BLaER1 (cell line): ENCODE data around the gene SYT17.

Experiments used
- H3K27ac ChIP-seq: shearing (Covaris generic); formaldehyde crosslinking; 2 replicates; pipeline ENCODE4 v1.8.1; 2022
- H3K27me3 ChIP-seq: shearing (Covaris generic); formaldehyde crosslinking; 2 replicates; pipeline ENCODE4 v1.8.1; 2022
- H3K36me3 ChIP-seq: shearing (Covaris generic); formaldehyde crosslinking; 2 replicates; pipeline ENCODE4 v1.8.1; 2022
- H3K4me1 ChIP-seq: shearing (Covaris generic); formaldehyde crosslinking; 2 replicates; pipeline ENCODE4 v1.8.1; 2022
- H3K4me2 ChIP-seq: shearing (Covaris generic); formaldehyde crosslinking; 2 replicates; pipeline ENCODE4 v1.8.1; 2022
- H3K4me3 ChIP-seq: shearing (Covaris generic); formaldehyde crosslinking; 2 replicates; pipeline ENCODE4 v1.8.1; 2022
- H3K9ac ChIP-seq: shearing (Covaris generic); formaldehyde crosslinking; 2 replicates; pipeline ENCODE4 v1.8.1; 2022
- H3K9me3 ChIP-seq: shearing (Covaris generic); formaldehyde crosslinking; 2 replicates; pipeline ENCODE4 v1.8.1; 2022
- H4K20me1 ChIP-seq: shearing (Covaris generic); formaldehyde crosslinking; 2 replicates; pipeline ENCODE4 v1.8.1; 2022
- Cebpa-rat ChIP-seq: shearing (Covaris generic); IDR thresholded peaks from 2 replicates; pipeline ENCODE4 v1.8.1; 2022

The SYT17 gene, protein sequence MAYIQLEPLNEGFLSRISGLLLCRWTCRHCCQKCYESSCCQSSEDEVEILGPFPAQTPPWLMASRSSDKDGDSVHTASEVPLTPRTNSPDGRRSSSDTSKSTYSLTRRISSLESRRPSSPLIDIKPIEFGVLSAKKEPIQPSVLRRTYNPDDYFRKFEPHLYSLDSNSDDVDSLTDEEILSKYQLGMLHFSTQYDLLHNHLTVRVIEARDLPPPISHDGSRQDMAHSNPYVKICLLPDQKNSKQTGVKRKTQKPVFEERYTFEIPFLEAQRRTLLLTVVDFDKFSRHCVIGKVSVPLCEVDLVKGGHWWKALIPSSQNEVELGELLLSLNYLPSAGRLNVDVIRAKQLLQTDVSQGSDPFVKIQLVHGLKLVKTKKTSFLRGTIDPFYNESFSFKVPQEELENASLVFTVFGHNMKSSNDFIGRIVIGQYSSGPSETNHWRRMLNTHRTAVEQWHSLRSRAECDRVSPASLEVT

DNA sequence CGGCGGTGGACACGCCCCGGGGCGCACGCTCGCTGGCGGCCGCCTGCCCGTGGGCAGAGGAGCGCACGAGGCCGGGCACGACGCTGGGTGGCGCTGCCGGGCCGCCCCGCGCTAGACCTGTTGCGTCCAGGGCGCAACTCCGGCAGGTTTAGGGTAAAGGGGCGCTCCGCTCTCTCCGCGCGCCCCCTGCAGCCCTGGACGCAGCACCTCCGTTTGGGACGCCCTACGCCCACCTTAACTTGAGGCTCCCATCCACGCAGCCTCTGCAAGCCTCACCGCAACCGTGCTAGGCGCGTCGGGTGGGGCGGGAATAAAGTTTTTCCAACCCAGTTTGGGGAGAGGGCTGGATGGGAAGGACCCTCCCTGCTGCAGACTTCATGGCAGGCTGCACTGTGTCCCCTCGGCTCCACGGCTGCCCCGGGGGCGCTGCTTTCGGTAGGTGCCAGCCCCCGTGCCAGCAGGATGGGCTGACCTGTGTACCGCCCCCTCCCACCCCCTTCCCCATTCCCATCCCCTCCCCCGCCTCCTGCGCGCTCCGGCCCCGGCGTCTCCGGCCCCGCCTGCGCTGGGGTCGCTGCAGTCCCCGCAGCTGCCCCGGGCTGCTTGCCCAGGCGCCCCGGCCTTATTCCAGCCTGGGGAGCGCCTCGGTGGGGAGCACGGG lies at the start of gene SYT17:
Gene SYT17 (plus strand): TSS at position 531 of the 661 bp plus-strand sequence. CDS start 407 bp downstream, outside the sequence.
- Histone ChIP-seq H3K27me3 (peaks cover 9% of the 10 kb centered on the region; the same call in 1 of the 2 replicates), H3K4me3 (no peak within 1 kb of the TSS), H3K27ac (no peak within 1 kb of the TSS), H3K9me3 (no peaks in the 10 kb centered on the region), H4K20me1 (no peaks in the 10 kb centered on the region), H3K9ac (no peak within 1 kb of the TSS), H3K4me2 (no peak within 1 kb of the TSS), H3K36me3 (no peaks in the 10 kb centered on the region), H3K4me1 (no peaks in the 10 kb centered on the region)
- TF ChIP-seq Cebpa-rat = no peak

DNA sequence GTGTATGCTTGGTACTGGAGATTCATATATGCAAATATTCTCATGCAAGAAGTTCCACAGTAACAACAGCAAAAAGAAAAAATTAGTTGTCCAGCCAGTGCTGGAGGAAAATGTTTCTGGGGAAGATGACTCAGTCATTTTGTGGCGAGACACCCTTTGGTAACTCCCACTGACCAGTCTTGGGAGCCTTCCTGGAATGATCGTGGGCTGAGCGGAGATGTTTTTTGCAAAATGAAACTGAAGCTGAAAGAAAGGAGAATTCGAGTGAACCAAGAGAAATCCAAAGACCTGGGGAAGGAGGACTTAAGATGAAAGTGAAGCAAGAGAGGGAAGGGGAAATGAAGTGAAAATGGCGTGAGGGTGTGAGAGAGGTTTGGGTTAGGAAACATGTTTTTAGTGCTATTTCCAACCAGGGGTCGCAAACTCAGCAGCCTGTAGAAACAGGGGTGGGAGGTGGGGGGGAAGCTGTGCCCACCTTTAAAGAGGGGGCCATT lies 49.1 kb upstream of the SYT17 start:
- Histone ChIP-seq H3K9me3 (no peaks in the 10 kb centered on the region), H3K4me1 (peaks cover 51% of the 10 kb centered on the region), H4K20me1 (no peaks in the 10 kb centered on the region), H3K9ac (peak overlapping the region; percentile 62), H3K27me3 (peaks cover 6% of the 10 kb centered on the region), H3K4me3 (no peak overlapping the region), H3K36me3 (no peaks in the 10 kb centered on the region), H3K27ac (peak overlapping the region; percentile 52; the same call in 1 of the 2 replicates), H3K4me2 (peak overlapping the region; percentile 70)
- TF ChIP-seq Cebpa-rat = no peak

DNA sequence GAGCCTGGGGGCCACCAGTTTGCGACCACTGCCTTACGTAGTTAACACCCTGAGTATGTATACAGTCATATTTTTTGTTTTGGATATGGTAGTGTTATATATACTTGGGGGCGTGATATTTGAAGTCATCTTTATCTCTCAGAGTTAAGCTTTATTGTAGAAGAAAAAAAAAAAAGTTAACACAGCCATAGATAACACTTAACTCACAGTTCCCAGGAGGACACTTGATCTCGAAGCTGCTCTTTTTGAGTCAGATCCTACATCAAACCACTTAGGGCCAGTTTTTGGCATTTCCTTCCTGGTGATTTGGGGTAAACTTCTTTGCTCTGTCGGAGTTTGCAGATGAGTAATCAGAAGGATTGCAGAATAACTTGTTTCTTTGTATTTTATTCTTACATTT lies 48.5 kb upstream of the SYT17 start:
- Histone ChIP-seq H3K27me3 (peaks cover 6% of the 10 kb centered on the region; the same call in 1 of the 2 replicates), H3K4me2 (peak overlapping the region; percentile 70), H3K4me1 (peaks cover 47% of the 10 kb centered on the region), H3K4me3 (no peak overlapping the region), H4K20me1 (no peaks in the 10 kb centered on the region), H3K9ac (no peak overlapping the region; the same call in 1 of the 2 replicates), H3K36me3 (no peaks in the 10 kb centered on the region), H3K27ac (peak overlapping the region; percentile 52; the same call in 1 of the 2 replicates), H3K9me3 (peaks cover 5% of the 10 kb centered on the region)
- no peak for TF ChIP-seq Cebpa-rat

DNA sequence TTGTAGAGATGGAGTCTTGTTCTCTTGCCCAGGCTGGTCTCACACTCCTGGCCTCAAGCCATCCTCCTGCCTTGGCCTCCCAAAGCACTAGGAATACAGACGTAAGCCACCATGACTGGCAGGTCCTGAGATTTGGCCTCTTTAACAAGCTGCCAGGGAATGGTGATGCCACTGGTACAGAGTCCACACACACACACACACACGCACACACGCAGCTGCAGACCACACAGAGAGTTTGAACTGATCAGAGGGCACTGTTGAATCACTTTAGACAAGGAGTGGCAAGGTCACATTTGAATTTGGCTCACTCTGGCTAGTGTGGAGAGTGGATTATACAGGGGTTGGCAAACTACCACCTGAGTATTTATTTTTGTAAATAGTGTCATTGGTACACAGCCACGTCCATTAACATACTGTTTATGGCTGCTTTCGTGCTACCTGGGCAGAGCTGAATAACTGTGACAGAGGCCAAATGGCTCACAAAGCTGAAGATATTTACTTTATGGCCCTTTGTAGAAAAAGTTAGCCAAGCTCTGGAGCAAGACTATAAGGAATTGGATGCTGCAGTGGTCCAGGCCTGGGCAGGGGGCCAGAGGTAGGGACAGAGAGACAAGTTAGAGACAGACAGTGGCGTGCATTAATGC lies 44.4 kb upstream of the SYT17 start:
- peaks cover 31% of the 10 kb centered on the region for H3K4me1 ChIP-seq
- no peak overlapping the region for H3K4me3 ChIP-seq
- no peak overlapping the region for H3K9ac ChIP-seq
- no peak overlapping the region for H3K4me2 ChIP-seq
- H3K9me3 ChIP-seq = peaks cover 27% of the 10 kb centered on the region
- no peak for TF ChIP-seq Cebpa-rat
- H3K36me3 ChIP-seq = no peaks in the 10 kb centered on the region
- H3K27me3 ChIP-seq = no peaks in the 10 kb centered on the region
- no peaks in the 10 kb centered on the region for H4K20me1 ChIP-seq
- no peak overlapping the region for H3K27ac ChIP-seq

DNA sequence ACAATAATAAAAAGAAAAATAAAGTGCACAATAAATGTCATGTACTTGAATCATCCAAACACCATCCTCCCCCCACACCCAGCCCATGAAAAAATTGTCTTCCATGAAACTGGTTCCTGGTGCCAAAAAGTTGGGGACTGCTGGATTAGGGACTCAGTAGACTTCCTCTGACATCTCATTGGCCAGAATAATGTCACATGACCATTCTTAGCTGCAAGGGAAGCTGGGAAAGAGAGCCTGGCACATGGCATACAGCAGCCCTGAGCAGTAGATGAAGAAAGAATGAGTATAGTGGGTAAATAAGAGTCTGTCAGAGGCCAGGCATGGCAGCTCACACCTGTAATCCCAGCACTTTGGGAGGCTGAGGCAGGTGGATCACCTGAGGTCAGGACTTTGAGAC lies 41.7 kb upstream of the SYT17 start:
- TF ChIP-seq Cebpa-rat = no peak
- H3K9me3 ChIP-seq = peaks cover 27% of the 10 kb centered on the region
- H3K9ac ChIP-seq = no peak overlapping the region
- peaks cover 41% of the 10 kb centered on the region for H3K4me1 ChIP-seq
- no peaks in the 10 kb centered on the region for H3K36me3 ChIP-seq
- no peak overlapping the region for H3K4me2 ChIP-seq
- no peak overlapping the region for H3K27ac ChIP-seq
- H3K27me3 ChIP-seq = no peaks in the 10 kb centered on the region
- H3K4me3 ChIP-seq = no peak overlapping the region
- H4K20me1 ChIP-seq = no peaks in the 10 kb centered on the region

DNA sequence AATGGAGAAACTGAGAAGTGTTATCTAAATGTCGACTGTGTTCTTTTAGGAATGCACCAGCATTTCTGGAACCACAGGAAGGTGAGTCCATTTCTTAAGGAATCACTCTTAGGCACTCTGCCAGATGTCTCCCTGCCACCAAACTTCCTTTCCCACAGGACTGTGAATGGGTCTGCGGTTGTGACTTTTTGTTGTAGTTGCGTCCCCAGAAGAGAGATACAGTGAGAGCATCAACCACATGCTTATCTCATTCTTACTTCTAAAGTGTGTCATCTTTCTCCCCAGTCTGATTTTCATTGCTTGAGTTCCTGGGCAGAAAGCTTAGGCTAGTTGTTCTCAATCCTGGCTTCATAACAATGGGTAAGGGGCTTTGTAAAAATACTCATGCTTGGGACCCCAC lies 40.8 kb upstream of the SYT17 start:
- Histone ChIP-seq H3K4me2 (peak overlapping the region; percentile 66; the same call in 1 of the 2 replicates), H3K9me3 (peaks cover 27% of the 10 kb centered on the region), H3K4me3 (no peak overlapping the region), H3K27ac (no peak overlapping the region), H3K4me1 (peaks cover 50% of the 10 kb centered on the region), H3K9ac (no peak overlapping the region), H4K20me1 (no peaks in the 10 kb centered on the region), H3K36me3 (no peaks in the 10 kb centered on the region), H3K27me3 (no peaks in the 10 kb centered on the region)
- no peak for TF ChIP-seq Cebpa-rat

DNA sequence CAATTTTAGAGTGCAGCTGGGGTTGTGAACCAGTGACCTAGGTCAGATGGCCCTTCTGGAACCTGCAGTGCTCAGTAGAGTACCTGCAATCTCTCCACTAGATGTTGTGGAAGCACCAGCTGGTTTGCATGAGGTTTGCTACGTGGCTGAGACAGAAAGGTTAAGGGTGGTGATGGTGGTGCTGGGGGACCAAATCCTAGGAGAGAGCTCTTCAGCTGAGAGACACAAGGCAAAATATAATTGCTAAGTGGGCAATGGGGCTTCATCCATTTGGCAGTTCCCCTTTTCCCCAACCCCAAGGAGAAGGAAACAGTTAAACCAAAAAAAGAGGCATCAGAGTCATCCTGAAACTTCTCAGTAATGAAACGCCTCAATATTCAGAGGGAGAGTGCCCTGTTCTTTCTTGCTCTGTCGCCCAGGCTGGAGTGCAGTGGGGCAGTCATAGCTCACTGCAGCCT lies 40.3 kb upstream of the SYT17 start:
- no peak overlapping the region for H3K4me3 ChIP-seq
- no peak overlapping the region for H3K27ac ChIP-seq
- peaks cover 55% of the 10 kb centered on the region for H3K4me1 ChIP-seq
- peak overlapping the region; percentile 66 for H3K4me2 ChIP-seq
- no peak for TF ChIP-seq Cebpa-rat
- H3K27me3 ChIP-seq = no peaks in the 10 kb centered on the region
- H4K20me1 ChIP-seq = no peaks in the 10 kb centered on the region
- peaks cover 27% of the 10 kb centered on the region for H3K9me3 ChIP-seq
- no peak overlapping the region for H3K9ac ChIP-seq
- no peaks in the 10 kb centered on the region for H3K36me3 ChIP-seq

DNA sequence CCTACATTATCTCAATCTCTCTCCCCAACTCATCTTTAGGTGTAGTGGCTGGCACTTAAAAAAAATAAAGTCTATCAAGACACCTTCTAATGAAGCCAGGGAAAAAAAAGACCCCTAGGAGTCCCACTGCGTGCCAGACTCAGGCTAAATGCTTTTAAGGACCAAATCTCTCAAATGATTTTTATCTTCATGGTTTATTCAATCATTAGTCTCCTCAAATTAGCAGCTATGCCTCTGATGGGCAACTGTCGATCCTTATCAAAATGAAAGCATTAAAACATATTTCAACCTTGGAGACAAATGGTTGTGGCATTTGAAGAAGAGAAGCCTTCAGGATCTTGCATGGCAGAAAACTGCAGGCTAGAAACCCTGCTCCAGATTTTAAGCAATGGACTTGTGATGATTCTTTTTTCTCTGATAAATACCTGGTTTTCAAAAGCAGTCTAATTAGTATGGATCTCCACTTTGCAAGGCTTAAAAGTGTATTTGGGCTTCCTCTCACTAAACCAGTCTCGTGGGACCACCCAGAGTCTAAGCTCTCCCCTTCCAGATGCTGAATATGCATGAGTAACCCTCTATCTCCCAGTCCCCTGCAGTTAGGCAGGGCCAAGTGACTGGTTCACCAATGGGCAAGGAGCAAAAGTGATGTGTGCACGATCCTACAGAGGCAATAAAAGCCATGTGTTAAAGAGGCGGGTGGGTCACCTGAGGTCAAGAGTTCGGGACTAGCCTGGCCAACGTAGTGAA lies 39.4 kb upstream of the SYT17 start:
- Histone ChIP-seq H3K4me2 (peak overlapping the region; percentile 66), H3K9ac (no peak overlapping the region), H3K4me1 (peaks cover 59% of the 10 kb centered on the region), H3K4me3 (no peak overlapping the region), H3K27me3 (no peaks in the 10 kb centered on the region), H3K27ac (no peak overlapping the region), H3K9me3 (peaks cover 27% of the 10 kb centered on the region), H3K36me3 (no peaks in the 10 kb centered on the region), H4K20me1 (no peaks in the 10 kb centered on the region)
- no peak for TF ChIP-seq Cebpa-rat

DNA sequence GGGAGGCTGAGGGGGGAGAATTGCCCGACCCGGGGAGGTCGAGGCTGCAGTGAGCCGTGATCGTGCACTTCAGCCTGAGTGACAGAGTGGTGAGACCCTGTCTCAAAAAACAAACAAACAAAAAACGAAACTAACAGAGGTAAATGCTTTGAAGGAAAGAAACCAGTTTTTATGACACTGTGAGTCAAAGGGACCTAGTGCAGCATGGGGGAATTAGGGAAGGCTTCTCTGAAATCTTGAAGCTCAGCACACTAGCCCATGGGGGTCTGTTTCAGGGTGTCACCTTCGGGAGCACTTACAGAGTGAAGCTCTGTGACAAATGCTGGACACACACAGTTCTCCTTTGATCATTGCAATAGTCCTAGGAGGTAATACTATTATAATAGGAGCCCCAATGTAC lies 37.7 kb upstream of the SYT17 start:
- peaks cover 59% of the 10 kb centered on the region for H3K4me1 ChIP-seq
- no peak overlapping the region for H3K9ac ChIP-seq
- peak overlapping the region; percentile 52 for H3K27ac ChIP-seq
- no peak for TF ChIP-seq Cebpa-rat
- no peaks in the 10 kb centered on the region for H3K36me3 ChIP-seq
- no peaks in the 10 kb centered on the region for H4K20me1 ChIP-seq
- no peak overlapping the region for H3K4me3 ChIP-seq
- no peaks in the 10 kb centered on the region for H3K27me3 ChIP-seq
- H3K4me2 ChIP-seq = peak overlapping the region; percentile 66
- peaks cover 14% of the 10 kb centered on the region for H3K9me3 ChIP-seq
